ENCODE measurements around the gene SSH3.
"Not testable (repeated sequence)": the region's sequence is repeated elsewhere in the genome, so short reads cannot be mapped to it uniquely, and the experiment has no call there.

SSH3 gene

GRCh38 chr11:67317205-67317887, 14.0 kb downstream of the SSH3 start:
- no peak for FAIRE-seq

GRCh38 chr11:67317888-67318555, 14.7 kb downstream of the SSH3 start:
- DNase-seq (ENCODE audit: insufficient read length, low spot score) (no peak), FAIRE-seq (no peak)
- TF ChIP-seq CTCF (IDR thresholded peaks at IDR 0.05; ENCODE audit: insufficient read depth, missing control alignments) = no peak

More at GRCh38 chr11:67317205-67317887, 14.0 kb downstream of the SSH3 start:
- DNase-seq (ENCODE audit: insufficient read length, low spot score) = peak; percentile 100
- peak; percentile 90 for TF ChIP-seq CTCF (IDR thresholded peaks at IDR 0.05; ENCODE audit: insufficient read depth, missing control alignments)

- not testable (repeated sequence) for FAIRE-seq; DNase-seq (ENCODE audit: insufficient read length, low spot score)
These were observed 15.5 kb downstream of the SSH3 start for GRCh38 chr11:67318876-67319275.

GRCh38 chr11:67320011-67320410, 16.7 kb downstream of the SSH3 start:
- no peak for FAIRE-seq
- DNase-seq (ENCODE audit: insufficient read length, low spot score) = no peak
- no peak for TF ChIP-seq CTCF (IDR thresholded peaks at IDR 0.05; ENCODE audit: insufficient read depth, missing control alignments)

- no peak for FAIRE-seq
- TF ChIP-seq CTCF (IDR thresholded peaks at IDR 0.05; ENCODE audit: insufficient read depth, missing control alignments) = no peak
These were observed 17.4 kb downstream of the SSH3 start for GRCh38 chr11:67320691-67321090.

GRCh38 chr11:67321313-67321871, 18.1 kb downstream of the SSH3 start:
- no peak for FAIRE-seq
- no peak for TF ChIP-seq CTCF (IDR thresholded peaks at IDR 0.05; ENCODE audit: insufficient read depth, missing control alignments)
- DNase-seq (ENCODE audit: insufficient read length, low spot score) = no peak

More at GRCh38 chr11:67320691-67321090, 17.4 kb downstream of the SSH3 start:
- DNase-seq (ENCODE audit: insufficient read length, low spot score) = no peak

- no peak for TF ChIP-seq CTCF (IDR thresholded peaks at IDR 0.05; ENCODE audit: insufficient read depth, missing control alignments)
- FAIRE-seq (no peak), DNase-seq (ENCODE audit: insufficient read length, low spot score) (no peak)
These were observed 18.7 kb downstream of the SSH3 start for GRCh38 chr11:67322049-67322448.

Data from D721Med (cell line).